Sigmoid colon (tissue), 7 donors: ENCODE results near the gene MRPL18. TPM values are rescaled to one million over a fixed set of nuclear protein-coding genes. Genes with fewer than 3 reads are reported as not detected.

ENCODE experiments used
- DNase-seq: peaks from one replicate; pipeline ENCODE4 v3.0.0-alpha.2; 2019
- H3K27ac ChIP-seq, 4 donors: fragments of 200-600 bp; sonication (generic); one replicate each; pipeline ENCODE4 v1.5.1; 2016 to 2019; ENCODE audit warnings: mild to moderate bottlenecking in 1 of 4
- H3K27me3 ChIP-seq, 3 donors: fragments of 200-600 bp; sonication (generic); one replicate each; pipeline ENCODE4 v1.5.1; 2019; ENCODE audit warnings: mild to moderate bottlenecking in 1 of 3
- H3K36me3 ChIP-seq, 4 donors: fragments of 200-600 bp; sonication (generic); one replicate each; pipeline ENCODE4 v1.5.1; 2016 to 2019
- H3K4me1 ChIP-seq, 4 donors: fragments of 200-600 bp; sonication (generic); one replicate each; pipeline ENCODE4 v1.5.1; 2017 to 2019
- H3K4me3 ChIP-seq, 4 donors: fragments of 200-600 bp; sonication (generic); one replicate each; pipeline ENCODE4 v1.5.1; 2017 to 2019; ENCODE audit warnings: mild to moderate bottlenecking in 2 of 4, moderate library complexity in 1 of 4
- H3K9me3 ChIP-seq, 4 donors: fragments of 200-600 bp in 3 of 4; sonication (generic) in 3 of 4; one replicate each; pipeline versions ENCODE4 v1.5.1 to v1.6.1; 2013 to 2019
- CTCF ChIP-seq, 4 experiments: fragments of 450-650 bp in 3 of 4; fragments of 200-600 bp in 1 of 4; IDR thresholded peaks; one replicate each; pipeline ENCODE4 v1.5.1; 2016 to 2019; ENCODE audit warnings: antibody characterized with exemption in 4 of 4, mild to moderate bottlenecking in 3 of 4, moderate library complexity in 2 of 4
- EP300 ChIP-seq, 4 donors: sonication (generic); formaldehyde crosslinking; IDR thresholded peaks; one replicate each; pipeline ENCODE4 v1.6.1; 2017; ENCODE audit warnings: antibody characterized with exemption in 4 of 4
- POLR2A ChIP-seq, 2 donors: fragments of 450-650 bp; IDR thresholded peaks; one replicate each; pipeline ENCODE4 v1.6.1; 2016; ENCODE audit warnings: antibody characterized with exemption in 2 of 2, mild to moderate bottlenecking in 2 of 2, moderate library complexity in 2 of 2
- POLR2AphosphoS5 ChIP-seq, 4 donors: sonication (generic); formaldehyde crosslinking; IDR thresholded peaks; one replicate each; pipeline ENCODE4 v1.6.1; 2017; ENCODE audit warnings: antibody characterized with exemption in 4 of 4
- WGBS, 2 donors: extraction: QIAGEN DNeasy Blood & Tissue Kit; methylation state at CpG; one replicate each; pipeline ENCODE4 v1.1.7; 2013; 5-methylcytosine and 5-hydroxymethylcytosine counted together
- intact Hi-C: fragments of 100-400 bp; cut with DNase I; formaldehyde crosslinking; loops from one replicate; pipeline ENCODE4 v1.15.1; 2023
- polyA plus RNA-seq, 3 donors: library from polyadenylated mRNA; stranded (reverse); fragments of 200-250 nt; gene quantifications; one replicate each; pipeline ENCODE4 v1.2.3, GENCODE V29; 2013
- total RNA-seq, 4 donors: library from RNA; depleted of rRNA; stranded (reverse); fragments of >200 nt; gene quantifications; one replicate each; pipeline ENCODE4 v1.1.0, GENCODE V29; 2016
- donor health status: healthy with polysubstance abuse.
- donor health status: Bipolar disorder and iron deficiency.
- donor health status: healthy.

The MRPL18 gene
- total and polyA plus RNA-seq, 7 donors = 61.6 to 115 (median 92.0) TPM

- no peak for DNase-seq
- WGBS, 2 donors = 85 to 89% methylated on average over 3 of the region's 3 CpGs
- Histone ChIP-seq H3K27ac (no peak overlapping the region), H3K36me3 (peaks cover 3 to 99% (median 51%) of the 10 kb centered on the region in 4 donors), H3K4me3 (no peak overlapping the region), H3K27me3 (no peaks in the 10 kb centered on the region), H3K9me3 (no peaks in the 10 kb centered on the region), H3K4me1 (no peaks in the 10 kb centered on the region)
- intact Hi-C loops = loop anchor here (5.0 kb wide), 1 partner anchor 36 kb away; the partner anchor contains the start of gene TCP1
- no peak for TF ChIP-seq POLR2A (IDR thresholded peaks at IDR 0.05)
- TF ChIP-seq CTCF (IDR thresholded peaks at IDR 0.05) = no peak
- no peak for TF ChIP-seq EP300 (IDR thresholded peaks at IDR 0.05)
- no peak for TF ChIP-seq POLR2AphosphoS5 (IDR thresholded peaks at IDR 0.05)
Measured at GRCh38 chr6:159751448-159751847, 38.8 kb upstream of the MRPL18 start.

- Histone ChIP-seq H3K4me1 (no peaks in the 10 kb centered on the region), H3K9me3 (no peaks in the 10 kb centered on the region), H3K27me3 (no peaks in the 10 kb centered on the region), H3K36me3 (peaks cover 3 to 99% (median 43%) of the 10 kb centered on the region in 4 donors), H3K27ac (no peak overlapping the region), H3K4me3 (no peak overlapping the region)
- TF ChIP-seq EP300 (IDR thresholded peaks at IDR 0.05) (no peak), POLR2AphosphoS5 (IDR thresholded peaks at IDR 0.05) (peak in 1 of 4 donors; percentile 16), CTCF (IDR thresholded peaks at IDR 0.05) (no peak), POLR2A (IDR thresholded peaks at IDR 0.05) (no peak)
- DNase-seq = no peak
- 83 to 90% methylated on average over 6 of the region's 6 CpGs for WGBS, 2 donors
- intact Hi-C loops = loop anchor here (5.0 kb wide), 1 partner anchor 34 kb away; the partner anchor contains the start of gene TCP1
Measured at GRCh38 chr6:159753081-159753872, 37.0 kb upstream of the MRPL18 start.

- no peak overlapping the region for H3K4me3 ChIP-seq
- H3K4me1 ChIP-seq = no peaks in the 10 kb centered on the region
- no peak for DNase-seq
- TF ChIP-seq EP300 (IDR thresholded peaks at IDR 0.05) = no peak
- intact Hi-C loops = loop anchor here (5.0 kb wide), 1 partner anchor 33 kb away; the partner anchor contains the start of gene TCP1
- no peaks in the 10 kb centered on the region for H3K9me3 ChIP-seq
- no peaks in the 10 kb centered on the region for H3K27me3 ChIP-seq
- H3K27ac ChIP-seq = no peak overlapping the region
- H3K36me3 ChIP-seq = peaks cover 3 to 93% (median 35%) of the 10 kb centered on the region in 4 donors
- WGBS, 2 donors = 88 to 89% methylated on average over 2 of the region's 2 CpGs
Measured at GRCh38 chr6:159754401-159754800, 35.9 kb upstream of the MRPL18 start.

GRCh38 chr6:159754959-159755914 lies 35.0 kb upstream of the MRPL18 start:
- Histone ChIP-seq H3K9me3 (no peaks in the 10 kb centered on the region), H3K36me3 (peaks cover 3 to 85% (median 35%) of the 10 kb centered on the region in 4 donors), H3K27me3 (no peaks in the 10 kb centered on the region), H3K4me1 (no peaks in the 10 kb centered on the region), H3K4me3 (no peak overlapping the region), H3K27ac (peak overlapping the region in 1 of 4 donors; percentile 17)
- DNase-seq = no peak
- 80 to 84% methylated on average over 15 of the region's 15 CpGs for WGBS, 2 donors
- TF ChIP-seq EP300 (IDR thresholded peaks at IDR 0.05) = no peak
- peak in 2 of 4 donors; percentile 16 to 30 for TF ChIP-seq POLR2AphosphoS5 (IDR thresholded peaks at IDR 0.05)
- intact Hi-C loops = loop anchor here (5.0 kb wide), 1 partner anchor 32 kb away; the partner anchor contains the start of gene TCP1

GRCh38 chr6:159756508-159756907 lies 33.8 kb upstream of the MRPL18 start:
- H3K27me3 ChIP-seq = no peaks in the 10 kb centered on the region
- H3K27ac ChIP-seq = no peak overlapping the region
- H3K4me1 ChIP-seq = peaks cover 0 to 12% (median 4%) of the 10 kb centered on the region in 4 donors
- H3K36me3 ChIP-seq = peaks cover 3 to 72% (median 32%) of the 10 kb centered on the region in 4 donors
- no peak overlapping the region for H3K4me3 ChIP-seq
- TF ChIP-seq POLR2A (IDR thresholded peaks at IDR 0.05) = no peak
- TF ChIP-seq EP300 (IDR thresholded peaks at IDR 0.05) = no peak
- no peak for TF ChIP-seq CTCF (IDR thresholded peaks at IDR 0.05)
- no peak for TF ChIP-seq POLR2AphosphoS5 (IDR thresholded peaks at IDR 0.05)
- intact Hi-C loops = no loop called here
- H3K9me3 ChIP-seq = no peaks in the 10 kb centered on the region
- 90 to 96% methylated on average over 4 of the region's 4 CpGs for WGBS, 2 donors
- DNase-seq = no peak
